ENCODE data around the gene SIGLEC8. TPM values are rescaled to one million over a fixed set of nuclear protein-coding genes. Genes with fewer than 3 reads are reported as not detected.
"Not testable (repeated sequence)": the region's sequence is repeated elsewhere in the genome, so short reads cannot be mapped to it uniquely, and the experiment has no call there.

The SIGLEC8 gene
- polyA plus RNA-seq, 4 donors: 0.22 to 1.1 (median 0.59) TPM; not detected in 1

DNA sequence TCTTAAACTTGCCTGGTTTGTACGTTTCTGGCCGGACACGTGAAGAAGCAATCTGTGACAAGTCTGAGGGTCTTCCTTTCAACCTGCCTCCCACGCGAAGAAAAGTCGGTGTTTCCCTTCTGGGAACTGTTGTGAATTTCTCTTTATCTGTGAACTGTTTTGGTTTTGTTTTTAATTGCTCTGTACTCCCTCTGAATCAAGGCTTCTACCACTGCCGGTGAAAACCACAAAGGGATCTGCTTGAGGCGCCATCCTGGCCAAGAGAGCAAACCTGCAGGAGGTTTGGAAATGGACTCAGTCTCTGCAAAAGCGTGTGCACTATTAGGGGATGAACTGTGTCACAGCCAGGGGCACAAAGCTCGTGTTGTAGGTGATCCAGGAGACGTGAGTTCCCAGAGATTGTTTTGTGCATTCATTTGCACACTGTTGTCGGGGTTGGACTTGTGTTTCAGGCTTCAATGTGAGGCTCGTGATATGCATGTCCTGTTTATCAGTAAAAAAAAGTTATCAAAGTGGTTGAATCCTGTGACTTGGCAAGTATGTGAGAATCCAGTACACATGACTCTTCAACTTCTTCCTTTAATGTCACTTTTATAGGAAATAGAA, 9.7 kb downstream of the SIGLEC8 start:
- DNase-seq (no peak), FAIRE-seq (no peak)
- Histone ChIP-seq H3K27me3 (ENCODE audit: control insufficient read depth in 3 of 3, insufficient read depth in 3 of 3, low read length in 3 of 3) (no peaks in the 10 kb centered on the region), H3K4me1 (ENCODE audit: control insufficient read depth in 3 of 3, insufficient read depth in 2 of 3, low read depth in 1 of 3, low read length in 2 of 3) (no peaks in the 10 kb centered on the region), H3K9me3 (ENCODE audit: control insufficient read depth in 2 of 2, insufficient read depth in 1 of 2, low read depth in 1 of 2, low read length in 1 of 2) (no peaks in the 10 kb centered on the region), H3K4me3 (ENCODE audit: low read depth in 1 of 3, low read length in 3 of 3) (no peak overlapping the region), H3K36me3 (ENCODE audit: control insufficient read depth in 3 of 3, insufficient read depth in 2 of 3, low read depth in 1 of 3, low read length in 3 of 3) (no peaks in the 10 kb centered on the region), H3K27ac (ENCODE audit: low read depth in 1 of 3, low read length in 2 of 3) (no peak overlapping the region)
- WGBS, 3 donors: 50 to 59% (median 52%) methylated on average over 13 of the region's 13 CpGs

DNA sequence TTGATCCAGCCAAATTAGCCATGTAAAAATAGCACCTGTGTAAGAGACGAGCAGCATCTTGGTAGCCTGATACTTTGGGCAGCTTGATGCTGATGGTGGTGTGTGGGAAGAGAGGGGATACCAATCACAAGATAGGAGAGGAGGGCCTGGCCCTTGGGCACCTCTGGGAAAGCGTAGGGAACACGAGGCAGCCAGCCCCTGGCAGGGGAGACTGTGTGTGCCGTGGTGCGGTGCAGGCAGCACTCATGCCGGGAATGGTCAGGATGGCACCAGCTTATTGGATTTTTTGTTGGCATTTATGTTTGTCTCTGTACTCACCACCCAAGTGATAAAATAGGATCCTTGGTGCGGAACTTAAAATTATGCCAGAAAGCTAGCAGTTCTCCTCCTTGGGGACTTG, 10.2 kb downstream of the SIGLEC8 start:
- H3K9me3 ChIP-seq (ENCODE audit: control insufficient read depth in 2 of 2, insufficient read depth in 1 of 2, low read depth in 1 of 2, low read length in 1 of 2): no peaks in the 10 kb centered on the region
- WGBS, 3 donors: 83 to 86% (median 84%) methylated on average over 7 of the region's 7 CpGs
- DNase-seq: no peak
- H3K4me1 ChIP-seq (ENCODE audit: control insufficient read depth in 3 of 3, insufficient read depth in 2 of 3, low read depth in 1 of 3, low read length in 2 of 3): no peaks in the 10 kb centered on the region
- no peak overlapping the region for H3K4me3 ChIP-seq (ENCODE audit: low read depth in 1 of 3, low read length in 3 of 3)
- H3K36me3 ChIP-seq (ENCODE audit: control insufficient read depth in 3 of 3, insufficient read depth in 2 of 3, low read depth in 1 of 3, low read length in 3 of 3): no peaks in the 10 kb centered on the region
- H3K27ac ChIP-seq (ENCODE audit: low read depth in 1 of 3, low read length in 2 of 3): no peak overlapping the region
- FAIRE-seq: no peak
- H3K27me3 ChIP-seq (ENCODE audit: control insufficient read depth in 3 of 3, insufficient read depth in 3 of 3, low read length in 3 of 3): no peaks in the 10 kb centered on the region

DNA sequence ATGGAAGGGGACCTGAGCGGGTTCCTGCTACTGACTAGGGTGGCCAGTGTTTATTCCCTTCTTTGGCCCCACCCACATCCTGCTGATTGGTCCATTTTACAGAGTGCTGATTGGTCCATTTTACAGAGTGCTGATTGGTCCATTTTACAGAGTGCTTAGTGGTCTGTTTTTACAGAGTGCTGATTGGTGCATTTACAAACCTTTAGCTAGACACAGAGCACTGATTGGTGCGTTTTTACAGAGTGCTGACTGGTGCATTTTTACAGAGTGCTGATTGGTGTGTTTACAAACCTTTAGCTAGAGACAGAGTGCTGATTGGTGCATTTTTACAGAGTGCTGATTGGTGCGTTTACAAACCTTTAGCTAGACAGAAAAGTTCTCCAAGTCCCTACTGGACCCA, 10.7 kb downstream of the SIGLEC8 start:
- H3K4me3 ChIP-seq (ENCODE audit: low read depth in 1 of 3, low read length in 3 of 3); H3K27ac ChIP-seq (ENCODE audit: low read depth in 1 of 3, low read length in 2 of 3); FAIRE-seq; DNase-seq; H3K4me1 ChIP-seq (ENCODE audit: control insufficient read depth in 3 of 3, insufficient read depth in 2 of 3, low read depth in 1 of 3, low read length in 2 of 3); H3K9me3 ChIP-seq (ENCODE audit: control insufficient read depth in 2 of 2, insufficient read depth in 1 of 2, low read depth in 1 of 2, low read length in 1 of 2); H3K27me3 ChIP-seq (ENCODE audit: control insufficient read depth in 3 of 3, insufficient read depth in 3 of 3, low read length in 3 of 3); H3K36me3 ChIP-seq (ENCODE audit: control insufficient read depth in 3 of 3, insufficient read depth in 2 of 3, low read depth in 1 of 3, low read length in 3 of 3): not testable (repeated sequence)
- WGBS, 3 donors: 70 to 87% (median 81%) methylated on average over 3 of the region's 3 CpGs

DNA sequence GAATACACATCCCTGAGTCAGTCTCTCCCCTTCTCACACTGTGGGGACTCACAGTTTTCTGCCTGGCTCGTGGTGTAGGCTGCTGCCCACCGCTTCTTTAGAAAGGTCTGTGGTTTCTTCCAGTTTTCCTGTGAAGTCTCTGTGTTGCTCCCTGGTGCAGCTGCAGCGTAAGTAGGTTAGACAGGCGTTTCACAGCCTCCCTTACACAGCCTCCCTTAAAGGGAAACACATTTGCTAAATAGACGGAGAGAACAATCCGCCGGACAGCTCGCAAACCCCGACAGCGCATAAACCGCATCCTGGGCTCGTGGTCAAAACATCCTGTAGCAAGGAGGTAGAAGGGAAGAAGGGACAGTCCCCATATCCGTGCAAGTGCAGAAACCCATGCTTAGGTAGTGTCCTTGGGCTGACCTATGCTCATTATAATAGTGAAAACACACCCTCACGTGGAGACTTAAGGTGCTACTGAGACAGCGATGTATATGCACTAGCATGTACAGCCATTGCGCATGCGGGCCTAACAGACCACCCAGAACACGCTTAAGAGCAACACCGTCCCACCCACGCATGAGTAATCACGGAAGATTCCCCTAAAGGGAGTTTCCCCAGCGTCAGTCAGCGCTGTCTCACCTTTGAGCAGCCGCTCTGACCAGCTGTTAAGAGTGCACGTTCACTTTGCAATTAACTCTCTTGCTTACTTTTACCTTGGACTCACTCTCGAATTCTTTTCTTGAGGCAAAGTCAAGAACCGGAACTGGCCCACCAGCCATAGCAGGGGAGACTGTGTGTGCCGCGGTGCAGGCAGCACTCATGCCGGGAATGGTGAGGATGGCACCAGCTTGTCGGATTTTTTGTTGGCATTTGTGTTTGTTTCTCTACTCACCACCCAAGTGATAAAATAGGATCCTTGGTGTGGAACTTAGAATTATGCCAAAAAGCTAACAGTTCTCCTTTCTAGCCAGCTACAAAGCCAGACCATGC, 16.6 kb downstream of the SIGLEC8 start:
- peak overlapping the region in 1 of 3 donors; percentile 41 for H3K27ac ChIP-seq (ENCODE audit: low read depth in 1 of 3, low read length in 2 of 3)
- 45 to 63% (median 56%) methylated on average over 31 of the region's 31 CpGs for WGBS, 3 donors

DNA sequence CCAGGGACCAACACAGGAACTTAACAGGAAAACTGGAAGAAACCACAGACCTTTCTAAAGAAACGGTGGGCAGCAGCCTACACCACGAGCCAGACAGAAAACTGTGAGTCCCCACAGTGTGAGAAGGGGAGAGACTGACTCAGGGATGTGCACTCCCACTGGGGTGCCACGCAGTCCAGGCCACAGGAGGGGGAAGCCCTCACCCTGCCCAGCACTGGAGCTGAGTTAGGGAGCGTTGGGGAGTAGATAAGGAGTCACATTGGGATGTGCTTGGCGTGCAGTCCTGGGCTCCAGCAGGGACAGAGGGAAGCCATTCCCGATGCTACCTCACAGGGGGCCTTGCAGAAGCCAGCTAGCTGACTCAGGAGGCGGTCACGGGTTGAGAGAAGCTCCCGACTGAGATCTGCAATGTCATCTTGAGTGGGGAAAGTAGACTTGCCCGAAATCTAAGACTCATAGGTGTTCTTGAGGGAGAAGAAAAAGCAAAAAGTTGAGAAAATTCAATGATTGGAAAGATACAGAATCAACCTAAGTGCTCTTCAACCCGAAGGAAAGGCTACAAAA, 17.3 kb downstream of the SIGLEC8 start:
- DNase-seq (no peak), FAIRE-seq (no peak)
- Histone ChIP-seq H3K27me3 (ENCODE audit: control insufficient read depth in 3 of 3, insufficient read depth in 3 of 3, low read length in 3 of 3) (peaks cover 0 to 5% (median 0%) of the 10 kb centered on the region in 3 donors), H3K27ac (ENCODE audit: low read depth in 1 of 3, low read length in 2 of 3) (peak overlapping the region in 1 of 3 donors; percentile 41), H3K4me1 (ENCODE audit: control insufficient read depth in 3 of 3, insufficient read depth in 2 of 3, low read depth in 1 of 3, low read length in 2 of 3) (peaks cover 0 to 3% (median 0%) of the 10 kb centered on the region in 3 donors), H3K36me3 (ENCODE audit: control insufficient read depth in 3 of 3, insufficient read depth in 2 of 3, low read depth in 1 of 3, low read length in 3 of 3) (no peaks in the 10 kb centered on the region), H3K4me3 (ENCODE audit: low read depth in 1 of 3, low read length in 3 of 3) (no peak overlapping the region), H3K9me3 (ENCODE audit: control insufficient read depth in 2 of 2, insufficient read depth in 1 of 2, low read depth in 1 of 2, low read length in 1 of 2) (no peaks in the 10 kb centered on the region)
- 38 to 51% (median 46%) methylated on average over 11 of the region's 11 CpGs for WGBS, 3 donors

More for the DNA sequence above, 16.6 kb downstream of the SIGLEC8 start:
- Histone ChIP-seq H3K36me3 (ENCODE audit: control insufficient read depth in 3 of 3, insufficient read depth in 2 of 3, low read depth in 1 of 3, low read length in 3 of 3) (no peaks in the 10 kb centered on the region), H3K4me1 (ENCODE audit: control insufficient read depth in 3 of 3, insufficient read depth in 2 of 3, low read depth in 1 of 3, low read length in 2 of 3) (peaks cover 0 to 3% (median 0%) of the 10 kb centered on the region in 3 donors), H3K27me3 (ENCODE audit: control insufficient read depth in 3 of 3, insufficient read depth in 3 of 3, low read length in 3 of 3) (peaks cover 0 to 5% (median 0%) of the 10 kb centered on the region in 3 donors), H3K4me3 (ENCODE audit: low read depth in 1 of 3, low read length in 3 of 3) (peak overlapping the region in 1 of 3 donors; percentile 5), H3K9me3 (ENCODE audit: control insufficient read depth in 2 of 2, insufficient read depth in 1 of 2, low read depth in 1 of 2, low read length in 1 of 2) (no peaks in the 10 kb centered on the region)
- no peak for FAIRE-seq
- DNase-seq: peak in 1 of 2 donors; percentile 57

DNA sequence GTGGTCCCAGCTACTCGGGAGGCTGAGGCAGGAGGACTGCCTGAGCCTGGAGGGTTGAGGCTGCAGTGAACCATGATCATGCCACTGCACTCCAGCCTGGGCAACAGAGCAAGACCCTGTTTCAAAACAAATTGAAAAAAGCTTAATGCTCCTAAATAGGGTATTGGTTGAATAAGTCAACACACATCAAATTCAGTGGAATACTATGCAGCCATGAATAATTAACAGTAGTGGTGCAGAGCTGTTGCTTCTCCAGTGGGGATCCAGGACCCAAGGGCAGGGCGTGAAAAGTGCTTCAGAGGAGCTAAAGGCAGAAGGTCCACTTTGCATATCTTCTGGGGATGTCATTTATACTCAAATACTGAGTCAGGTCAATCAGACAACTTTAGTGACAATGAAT, 18.2 kb downstream of the SIGLEC8 start:
- no peaks in the 10 kb centered on the region for H3K9me3 ChIP-seq (ENCODE audit: control insufficient read depth in 2 of 2, insufficient read depth in 1 of 2, low read depth in 1 of 2, low read length in 1 of 2)
- DNase-seq (no peak), FAIRE-seq (no peak)
- H3K27ac ChIP-seq (ENCODE audit: low read depth in 1 of 3, low read length in 2 of 3): no peak overlapping the region
- no peaks in the 10 kb centered on the region for H3K36me3 ChIP-seq (ENCODE audit: control insufficient read depth in 3 of 3, insufficient read depth in 2 of 3, low read depth in 1 of 3, low read length in 3 of 3)
- H3K4me3 ChIP-seq (ENCODE audit: low read depth in 1 of 3, low read length in 3 of 3): no peak overlapping the region
- H3K4me1 ChIP-seq (ENCODE audit: control insufficient read depth in 3 of 3, insufficient read depth in 2 of 3, low read depth in 1 of 3, low read length in 2 of 3): peaks cover 0 to 3% (median 0%) of the 10 kb centered on the region in 3 donors
- peaks cover 0 to 5% (median 0%) of the 10 kb centered on the region in 3 donors for H3K27me3 ChIP-seq (ENCODE audit: control insufficient read depth in 3 of 3, insufficient read depth in 3 of 3, low read length in 3 of 3)
- WGBS, 3 donors: 77 to 80% (median 79%) methylated on average over 2 of the region's 2 CpGs

DNA sequence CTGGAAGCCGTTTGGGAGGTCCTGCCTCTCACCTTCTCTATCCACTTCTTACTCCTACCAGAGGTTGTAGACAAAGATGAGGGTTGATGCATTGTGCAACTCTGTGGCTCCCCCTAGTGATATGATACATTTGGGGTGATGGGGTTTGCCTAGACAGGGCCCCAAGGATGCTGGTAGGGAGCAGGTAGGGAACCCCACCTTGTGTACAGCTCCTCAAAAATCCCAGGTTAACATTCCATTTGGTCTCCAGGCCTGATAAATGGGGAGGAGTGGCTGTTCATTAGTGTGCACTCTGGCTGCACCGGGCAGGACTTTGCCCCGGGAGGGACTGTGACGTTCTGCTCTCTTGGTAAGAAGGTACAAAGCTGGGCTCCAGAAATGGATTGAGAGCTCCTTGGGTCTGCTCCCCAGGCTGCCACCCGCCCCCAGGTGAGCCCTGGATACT, 19.2 kb downstream of the SIGLEC8 start:
- 9 to 50% (median 23%) methylated on average over 5 of the region's 5 CpGs for WGBS, 3 donors
- no peak overlapping the region for H3K4me3 ChIP-seq (ENCODE audit: low read depth in 1 of 3, low read length in 3 of 3)
- FAIRE-seq: no peak
- no peaks in the 10 kb centered on the region for H3K36me3 ChIP-seq (ENCODE audit: control insufficient read depth in 3 of 3, insufficient read depth in 2 of 3, low read depth in 1 of 3, low read length in 3 of 3)
- H3K4me1 ChIP-seq (ENCODE audit: control insufficient read depth in 3 of 3, insufficient read depth in 2 of 3, low read depth in 1 of 3, low read length in 2 of 3): peaks cover 0 to 3% (median 0%) of the 10 kb centered on the region in 3 donors
- H3K9me3 ChIP-seq (ENCODE audit: control insufficient read depth in 2 of 2, insufficient read depth in 1 of 2, low read depth in 1 of 2, low read length in 1 of 2): no peaks in the 10 kb centered on the region
- peaks cover 0 to 5% (median 0%) of the 10 kb centered on the region in 3 donors for H3K27me3 ChIP-seq (ENCODE audit: control insufficient read depth in 3 of 3, insufficient read depth in 3 of 3, low read length in 3 of 3)
- no peak overlapping the region for H3K27ac ChIP-seq (ENCODE audit: low read depth in 1 of 3, low read length in 2 of 3)
- peak; percentile 64 to 82 for DNase-seq

DNA sequence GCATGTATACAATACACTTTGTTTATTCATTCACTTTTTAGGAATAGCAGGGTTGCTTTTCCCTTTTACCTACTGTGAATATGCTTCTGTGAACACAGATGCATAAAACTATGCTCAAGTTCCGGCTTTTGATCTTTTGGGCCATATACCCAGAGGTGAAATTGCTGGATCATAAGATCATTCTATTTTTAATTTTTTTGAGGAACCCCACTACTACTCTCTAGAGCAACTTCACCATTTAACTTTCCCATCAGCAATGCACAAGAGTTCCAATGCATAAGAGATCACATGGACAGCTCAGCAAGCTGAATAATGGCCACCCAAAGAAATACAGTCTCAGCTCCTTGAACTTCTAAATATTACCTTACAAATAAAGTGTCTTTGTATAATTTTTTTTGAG, 23.8 kb downstream of the SIGLEC8 start:
- Histone ChIP-seq H3K9me3 (ENCODE audit: control insufficient read depth in 2 of 2, insufficient read depth in 1 of 2, low read depth in 1 of 2, low read length in 1 of 2) (no peaks in the 10 kb centered on the region), H3K4me3 (ENCODE audit: low read depth in 1 of 3, low read length in 3 of 3) (no peak overlapping the region), H3K27ac (ENCODE audit: low read depth in 1 of 3, low read length in 2 of 3) (no peak overlapping the region), H3K27me3 (ENCODE audit: control insufficient read depth in 3 of 3, insufficient read depth in 3 of 3, low read length in 3 of 3) (peaks cover 0 to 5% (median 0%) of the 10 kb centered on the region in 3 donors), H3K4me1 (ENCODE audit: control insufficient read depth in 3 of 3, insufficient read depth in 2 of 3, low read depth in 1 of 3, low read length in 2 of 3) (peaks cover 0 to 3% (median 0%) of the 10 kb centered on the region in 3 donors), H3K36me3 (ENCODE audit: control insufficient read depth in 3 of 3, insufficient read depth in 2 of 3, low read depth in 1 of 3, low read length in 3 of 3) (no peaks in the 10 kb centered on the region)
- DNase-seq (no peak), FAIRE-seq (no peak)
- WGBS, 3 donors: 82 to 87% (median 86%) methylated on average over 1 of the region's 1 CpG

Measured in small intestine (tissue), 7 donors.